ENCODE results near the gene CDH4. TPM values are rescaled to one million over a fixed set of nuclear protein-coding genes. Genes with fewer than 3 reads are reported as not detected.
A peak's percentile ranks its signal among the peaks of the same experiment; 100 is the strongest.

Gene CDH4
- total RNA-seq, 4 donors from 2014 or later: 0.71 to 4.2 (median 2.9) TPM

GRCh38 chr20:61668771-61669503, 416.9 kb downstream of the CDH4 start:
- TF ChIP-seq CTCF (IDR thresholded peaks at IDR 0.05): no peak
- no peak for TF ChIP-seq POLR2A (IDR thresholded peaks at IDR 0.05)
- no peak overlapping the region for H3K4me3 ChIP-seq (ENCODE audit: low read depth, poor library complexity, severe bottlenecking)
- intact Hi-C loops (cut with DNase I; ENCODE audit: low total_unique reads): no loop called here
- 89 to 92% methylated on average over 20 of the region's 20 CpGs for WGBS, 2 donors
- no peak for DNase-seq (ENCODE audit: low spot score in 2 of 2)

- intact Hi-C loops (cut with DNase I; ENCODE audit: low total_unique reads): no loop called here
- 61 to 82% methylated on average over 3 of the region's 3 CpGs for WGBS, 2 donors
- no peak for DNase-seq (ENCODE audit: low spot score in 2 of 2)
- TF ChIP-seq POLR2A (IDR thresholded peaks at IDR 0.05): no peak
- TF ChIP-seq CTCF (IDR thresholded peaks at IDR 0.05): no peak
- H3K4me3 ChIP-seq (ENCODE audit: low read depth, poor library complexity, severe bottlenecking): no peak overlapping the region
These were observed 418.2 kb downstream of the CDH4 start for GRCh38 chr20:61670274-61670673.

- WGBS, 2 donors: 93 to 97% methylated on average over 3 of the region's 3 CpGs
- no peak for TF ChIP-seq POLR2A (IDR thresholded peaks at IDR 0.05)
- peak in 1 of 3 donors; percentile 26 for TF ChIP-seq CTCF (IDR thresholded peaks at IDR 0.05)
- intact Hi-C loops (cut with DNase I; ENCODE audit: low total_unique reads): no loop called here
These were observed 419.5 kb downstream of the CDH4 start for GRCh38 chr20:61671559-61671958.

GRCh38 chr20:61673152-61673847, 421.2 kb downstream of the CDH4 start:
- no peak for DNase-seq (ENCODE audit: low spot score in 2 of 2)
- H3K4me3 ChIP-seq (ENCODE audit: low read depth, poor library complexity, severe bottlenecking): no peak overlapping the region
- TF ChIP-seq POLR2A (IDR thresholded peaks at IDR 0.05) (no peak), CTCF (IDR thresholded peaks at IDR 0.05) (no peak)
- intact Hi-C loops (cut with DNase I; ENCODE audit: low total_unique reads): no loop called here
- WGBS, 2 donors: 85% methylated on average over 17 of the region's 17 CpGs

More at GRCh38 chr20:61671559-61671958, 419.5 kb downstream of the CDH4 start:
- no peak for DNase-seq (ENCODE audit: low spot score in 2 of 2)
- H3K4me3 ChIP-seq (ENCODE audit: low read depth, poor library complexity, severe bottlenecking): no peak overlapping the region

GRCh38 chr20:61674121-61674520, 422.1 kb downstream of the CDH4 start:
- TF ChIP-seq CTCF (IDR thresholded peaks at IDR 0.05) (no peak), POLR2A (IDR thresholded peaks at IDR 0.05) (no peak)
- intact Hi-C loops (cut with DNase I; ENCODE audit: low total_unique reads): no loop called here
- DNase-seq (ENCODE audit: low spot score in 2 of 2): no peak
- WGBS, 2 donors: 58 to 69% methylated on average over 11 of the region's 11 CpGs
- H3K4me3 ChIP-seq (ENCODE audit: low read depth, poor library complexity, severe bottlenecking): no peak overlapping the region
